B cell (primary cell): ENCODE results near the gene TMEM108.

Experiments
- EZH2 ChIP-seq: IDR thresholded peaks from 2 replicates; pipeline ENCODE4 v1.6.1; 2012; ENCODE audit warnings: borderline replicate concordance, low read depth, mild to moderate bottlenecking, moderate library complexity, low read length; ENCODE audit not compliant: insufficient read depth, poor library complexity, severe bottlenecking
- TF ChIP-seq, protein P1 (sequence below): fragments of 200-600 bp; IDR thresholded peaks from one replicate; pipeline ENCODE4 v1.8.0; 2022; ENCODE audit warnings: antibody characterized with exemption, mild to moderate bottlenecking

DNA sequence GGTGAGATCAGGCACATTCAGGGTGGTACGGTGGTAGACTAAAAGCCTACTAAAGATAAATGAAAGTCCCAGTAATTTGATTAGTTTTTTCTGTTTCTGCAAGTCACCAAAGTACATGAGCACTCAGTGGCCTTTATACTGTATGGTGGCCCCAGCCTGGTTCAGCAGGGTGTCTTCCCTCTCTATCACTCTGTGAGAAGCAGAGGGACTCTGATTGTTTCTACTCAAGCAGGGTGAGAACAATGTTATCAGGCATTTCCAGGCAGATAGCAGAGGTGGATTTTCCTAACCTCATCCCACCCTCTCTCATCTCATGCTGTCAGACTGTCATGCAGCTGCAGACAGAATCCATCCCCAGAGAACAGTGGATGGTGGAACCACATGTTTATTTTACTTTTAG, 290.2 kb downstream of the TMEM108 start:
- TF ChIP-seq, protein P1, sequence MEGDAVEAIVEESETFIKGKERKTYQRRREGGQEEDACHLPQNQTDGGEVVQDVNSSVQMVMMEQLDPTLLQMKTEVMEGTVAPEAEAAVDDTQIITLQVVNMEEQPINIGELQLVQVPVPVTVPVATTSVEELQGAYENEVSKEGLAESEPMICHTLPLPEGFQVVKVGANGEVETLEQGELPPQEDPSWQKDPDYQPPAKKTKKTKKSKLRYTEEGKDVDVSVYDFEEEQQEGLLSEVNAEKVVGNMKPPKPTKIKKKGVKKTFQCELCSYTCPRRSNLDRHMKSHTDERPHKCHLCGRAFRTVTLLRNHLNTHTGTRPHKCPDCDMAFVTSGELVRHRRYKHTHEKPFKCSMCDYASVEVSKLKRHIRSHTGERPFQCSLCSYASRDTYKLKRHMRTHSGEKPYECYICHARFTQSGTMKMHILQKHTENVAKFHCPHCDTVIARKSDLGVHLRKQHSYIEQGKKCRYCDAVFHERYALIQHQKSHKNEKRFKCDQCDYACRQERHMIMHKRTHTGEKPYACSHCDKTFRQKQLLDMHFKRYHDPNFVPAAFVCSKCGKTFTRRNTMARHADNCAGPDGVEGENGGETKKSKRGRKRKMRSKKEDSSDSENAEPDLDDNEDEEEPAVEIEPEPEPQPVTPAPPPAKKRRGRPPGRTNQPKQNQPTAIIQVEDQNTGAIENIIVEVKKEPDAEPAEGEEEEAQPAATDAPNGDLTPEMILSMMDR, result no peak
- TF ChIP-seq EZH2, result no peak
